IMR-90 (cell line): ENCODE results near the gene CR1L. TPM values are rescaled to one million over a fixed set of nuclear protein-coding genes. Genes with fewer than 3 reads are reported as not detected.
A peak's percentile ranks its signal among the peaks of the same experiment; 100 is the strongest.

ENCODE experiments used
- ATAC-seq: fragments of 200-7000 bp; cut with Tn5 transposase; 2 replicates; pipeline ENCODE4 v1.9.1; 2020; ENCODE audit warnings: low read depth, mild to moderate bottlenecking, moderate library complexity
- BruUV-seq: library from RNA; stranded (reverse); fragments of 400-500 nt; replicated peaks from 2 replicates; lab custom pipeline; 2021; lab: Mats Ljungman, UMichigan
- CTCF ChIA-PET: fragments of 300-600 bp; formaldehyde crosslinking; extraction: SDS; loops from one replicate; lab custom pipeline; 2021; ENCODE audit warnings: antibody characterized with exemption; lab: Yijun Ruan, JAX
- POLR2A ChIA-PET: fragments of 300-600 bp; sonication (Branson Sonifier 250); formaldehyde crosslinking; loops from one replicate; lab custom pipeline; 2022; ENCODE audit warnings: antibody characterized with exemption; ENCODE audit not compliant: unreplicated experiment; lab: Charles Lee
- DNase-seq: peaks from one replicate; pipeline ENCODE4 v3.0.0; 2013
- H2AFZ ChIP-seq: replicated peaks from 2 replicates; pipeline ENCODE3; 2013; ENCODE audit warnings: low read length, mild to moderate bottlenecking; ENCODE audit not compliant: poor library complexity
- H2AK5ac ChIP-seq: 2 replicates; pipeline ENCODE4 v1.6.1; 2013; ENCODE audit warnings: low read depth, low read length, inconsistent platforms
- H2AK9ac ChIP-seq: replicated peaks from 2 replicates; pipeline ENCODE3; 2013; ENCODE audit warnings: mild to moderate bottlenecking, low read depth, low read length, moderate library complexity; ENCODE audit not compliant: poor library complexity
- H2BK120ac ChIP-seq: 2 replicates; pipeline ENCODE4 v1.6.1; 2013; ENCODE audit warnings: low read depth, low read length, inconsistent platforms
- H2BK15ac ChIP-seq: 3 replicates; pipeline ENCODE4 v1.6.1; 2013; ENCODE audit warnings: low read depth, low read length, inconsistent platforms
- H2BK20ac ChIP-seq: 2 replicates; pipeline ENCODE4 v1.6.1; 2013; ENCODE audit warnings: low read depth, mild to moderate bottlenecking, inconsistent platforms, low read length, moderate library complexity
- H2BK5ac ChIP-seq: 2 replicates; pipeline ENCODE4 v1.6.1; 2013; ENCODE audit warnings: mild to moderate bottlenecking, low read depth, low read length, inconsistent platforms; ENCODE audit not compliant: poor library complexity, severe bottlenecking
- H3K14ac ChIP-seq: replicated peaks from 2 replicates; pipeline ENCODE4 v1.6.1; 2013; ENCODE audit warnings: low read depth, low read length, inconsistent platforms
- H3K18ac ChIP-seq: 2 replicates; pipeline ENCODE4 v1.6.1; 2013; ENCODE audit warnings: low read depth, low read length, control low read depth
- H3K23ac ChIP-seq: 2 replicates; pipeline ENCODE4 v1.6.1; 2013; ENCODE audit warnings: low read depth, low read length, inconsistent platforms
- H3K27ac ChIP-seq: 2 replicates; pipeline ENCODE4 v1.5.1; 2013; ENCODE audit warnings: mild to moderate bottlenecking, control low read depth, low read length; ENCODE audit not compliant: insufficient read depth
- H3K27me3 ChIP-seq: 2 replicates; pipeline ENCODE4 v1.6.1; 2013; ENCODE audit warnings: low read length; ENCODE audit not compliant: control insufficient read depth, insufficient read depth
- H3K36me3 ChIP-seq: 2 replicates; pipeline ENCODE4 v1.6.1; 2013; ENCODE audit warnings: low read length, mixed read lengths; ENCODE audit not compliant: control insufficient read depth, insufficient read depth
- H3K4ac ChIP-seq: 2 replicates; pipeline ENCODE4 v1.6.1; 2013; ENCODE audit warnings: low read depth, low read length, inconsistent platforms
- H3K4me1 ChIP-seq: 2 replicates; pipeline ENCODE4 v1.6.1; 2013; ENCODE audit warnings: low read length, mixed read lengths; ENCODE audit not compliant: control insufficient read depth, insufficient read depth
- H3K4me2 ChIP-seq: 2 replicates; pipeline ENCODE4 v1.6.1; 2013; ENCODE audit warnings: low read depth, mild to moderate bottlenecking, control low read depth, low read length, moderate library complexity
- H3K4me3 ChIP-seq: 2 replicates; pipeline ENCODE4 v1.5.1; 2013; ENCODE audit warnings: low read depth, mild to moderate bottlenecking, control low read depth, low read length, moderate library complexity; ENCODE audit not compliant: insufficient read depth
- H3K56ac ChIP-seq: 2 replicates; pipeline ENCODE4 v1.6.1; 2013; ENCODE audit warnings: low read length, inconsistent platforms; ENCODE audit not compliant: insufficient read depth; ENCODE audit errors: extremely low read depth
- H3K79me1 ChIP-seq, 2 experiments: 2 replicates each; pipeline ENCODE4 v1.6.1; 2013; ENCODE audit warnings: low read length in 2 of 2, inconsistent platforms in 1 of 2, low read depth in 1 of 2
- H3K9ac ChIP-seq: 2 replicates; pipeline ENCODE4 v1.6.1; 2013; ENCODE audit warnings: low read depth, low read length, control low read depth
- H3K9me1 ChIP-seq: 2 replicates; pipeline ENCODE4 v1.6.1; 2013; ENCODE audit warnings: low read length, inconsistent platforms; ENCODE audit not compliant: insufficient read depth
- H3K9me3 ChIP-seq: 2 replicates; pipeline ENCODE4 v1.6.1; 2013; ENCODE audit warnings: low read length; ENCODE audit not compliant: control insufficient read depth, insufficient read depth
- H4K20me1 ChIP-seq: 2 replicates; pipeline ENCODE4 v1.6.1; 2013; ENCODE audit warnings: low read length, inconsistent platforms; ENCODE audit not compliant: insufficient read depth
- H4K5ac ChIP-seq: 2 replicates; pipeline ENCODE4 v1.6.1; 2013; ENCODE audit warnings: mild to moderate bottlenecking, low read depth, low read length, control low read depth
- H4K8ac ChIP-seq, 2 experiments: 2 replicates each; pipeline ENCODE4 v1.6.1; 2013; ENCODE audit warnings: low read depth in 2 of 2, low read length in 2 of 2, control low read depth in 1 of 2, inconsistent platforms in 1 of 2
- H4K91ac ChIP-seq: 2 replicates; pipeline ENCODE4 v1.6.1; 2013; ENCODE audit warnings: low read depth, low read length, inconsistent platforms; ENCODE audit not compliant: insufficient read depth
- RAD21 ChIP-seq: IDR thresholded peaks from 2 replicates; pipeline ENCODE4 v1.6.1; 2012; ENCODE audit warnings: low read length, improper control_type of control experiment
- SMC3 ChIP-seq: fragments of 150-350 bp; IDR thresholded peaks from 2 replicates; pipeline ENCODE4 v1.6.1; 2016; ENCODE audit warnings: low read depth, mild to moderate bottlenecking, antibody characterized with exemption, low read length, moderate library complexity
- WGBS, 2 experiments: methylation state at CpG; one replicate each; pipeline versions ENCODE4 v1.1.5 to v1.1.7; 2013; ENCODE audit warnings: missing lambda C conversion rate in 2 of 2; ENCODE audit not compliant: insufficient read length in 1 of 2; ENCODE audit errors: extremely low coverage in 2 of 2; 5-methylcytosine and 5-hydroxymethylcytosine counted together
- dilution Hi-C: fragments of 300-500 bp; cut with HindIII; formaldehyde crosslinking; loops from one replicate; pipeline ENCODE4 v1.14.3; 2018; ENCODE audit warnings: low sequenced_read_pairs; ENCODE audit not compliant: unreplicated experiment
- in situ Hi-C: fragments of 300-500 bp; cut with MboI; formaldehyde crosslinking; loops from 3 replicates; pipeline ENCODE4 v1.14.3; 2019; ENCODE audit warnings: low sequenced_read_pairs, inconsistent platforms, mixed read lengths
- intact Hi-C: fragments of 100-400 bp; cut with micrococcal nuclease; formaldehyde crosslinking; loops from 2 replicates; pipeline ENCODE4 v1.10.0; 2022
- polyA plus RNA-seq, 3 experiments: library from polyadenylated mRNA; depleted of rRNA; stranded (reverse); fragments of >200 nt; gene quantifications; 2 replicates each; pipeline ENCODE4 v1.2.3, GENCODE V29; 2012; ENCODE audit warnings: low replicate concordance in 1 of 3
- total RNA-seq: library from RNA; depleted of rRNA; stranded (reverse); fragments of >200 nt; gene quantifications from 2 replicates; pipeline ENCODE4 v1.2.3, GENCODE V29; 2012
- TF ChIP-seq, protein P1 (sequence below): conservative IDR thresholded peaks from 2 replicates; pipeline ENCODE4 v1.5.1; 2012; ENCODE audit warnings: mild to moderate bottlenecking, low read depth, low read length, improper control_type of control experiment

CR1L gene
- total and polyA plus RNA-seq, 2 of the 4 experiments (the other 2 are of a cell fraction): not detected

DNA sequence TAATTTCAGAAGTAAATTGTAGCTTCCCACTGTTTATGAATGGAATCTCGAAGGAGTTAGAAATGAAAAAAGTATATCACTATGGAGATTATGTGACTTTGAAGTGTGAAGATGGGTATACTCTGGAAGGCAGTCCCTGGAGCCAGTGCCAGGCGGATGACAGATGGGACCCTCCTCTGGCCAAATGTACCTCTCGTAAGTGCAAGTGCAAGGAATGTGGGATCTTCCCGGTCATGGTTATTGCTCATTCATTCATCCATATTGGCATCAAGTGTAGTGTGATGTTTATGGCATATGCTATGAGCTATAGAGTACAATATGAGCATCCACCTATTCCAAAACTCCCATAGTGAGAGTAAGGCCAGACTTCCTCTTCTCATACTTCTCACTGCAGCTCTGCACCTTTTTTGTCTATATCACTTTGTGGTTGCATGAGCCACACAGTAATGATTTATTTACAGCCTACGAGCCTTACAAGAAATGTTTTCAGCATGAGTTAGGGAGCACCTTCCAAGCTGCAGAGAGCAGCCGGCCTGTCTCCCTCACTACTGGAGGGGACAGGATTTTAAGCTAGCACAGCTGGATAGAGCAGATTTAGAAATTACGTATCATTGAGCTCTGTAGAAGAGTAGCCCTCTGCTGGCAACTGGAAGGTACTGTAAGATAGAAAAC, 24.9 kb upstream of the CR1L start:
- intact Hi-C loops: no loop called here
- Histone ChIP-seq H4K5ac (no peak overlapping the region), H2AFZ (no peak overlapping the region), H3K9me3 (no peaks in the 10 kb centered on the region), H4K91ac (no peak overlapping the region), H2AK9ac (no peak overlapping the region), H3K14ac (no peak overlapping the region), H3K9me1 (no peaks in the 10 kb centered on the region), H4K8ac (no peak overlapping the region), H3K18ac (no peak overlapping the region), H3K4me2 (no peak overlapping the region), H3K79me1 (no peaks in the 10 kb centered on the region), H3K36me3 (no peaks in the 10 kb centered on the region), H3K56ac (no peak overlapping the region), H2BK5ac (no peak overlapping the region), H3K27ac (no peak overlapping the region), H3K23ac (no peak overlapping the region), H2AK5ac (no peak overlapping the region), H3K4ac (no peak overlapping the region), H2BK20ac (no peak overlapping the region), H3K27me3 (no peaks in the 10 kb centered on the region), H4K20me1 (no peaks in the 10 kb centered on the region), H3K9ac (no peak overlapping the region), H3K4me1 (no peaks in the 10 kb centered on the region), H2BK120ac (no peak overlapping the region), H2BK15ac (no peak overlapping the region), H3K4me3 (no peak overlapping the region)
- WGBS, 2 experiments: no CpG with 5 or more reads among the region's 7 CpGs
- CTCF ChIA-PET: interaction anchor here (0.7 to 1.7 kb wide), 8 partner anchors 9 to 1576 kb away, joined by 3 to 8 read pairs (median 4); no protein-coding TSS in a partner anchor
- in situ Hi-C loops: no loop called here
- dilution Hi-C loops: no loop called here
- no TSS peak for BruUV-seq
- TF ChIP-seq, protein P1, sequence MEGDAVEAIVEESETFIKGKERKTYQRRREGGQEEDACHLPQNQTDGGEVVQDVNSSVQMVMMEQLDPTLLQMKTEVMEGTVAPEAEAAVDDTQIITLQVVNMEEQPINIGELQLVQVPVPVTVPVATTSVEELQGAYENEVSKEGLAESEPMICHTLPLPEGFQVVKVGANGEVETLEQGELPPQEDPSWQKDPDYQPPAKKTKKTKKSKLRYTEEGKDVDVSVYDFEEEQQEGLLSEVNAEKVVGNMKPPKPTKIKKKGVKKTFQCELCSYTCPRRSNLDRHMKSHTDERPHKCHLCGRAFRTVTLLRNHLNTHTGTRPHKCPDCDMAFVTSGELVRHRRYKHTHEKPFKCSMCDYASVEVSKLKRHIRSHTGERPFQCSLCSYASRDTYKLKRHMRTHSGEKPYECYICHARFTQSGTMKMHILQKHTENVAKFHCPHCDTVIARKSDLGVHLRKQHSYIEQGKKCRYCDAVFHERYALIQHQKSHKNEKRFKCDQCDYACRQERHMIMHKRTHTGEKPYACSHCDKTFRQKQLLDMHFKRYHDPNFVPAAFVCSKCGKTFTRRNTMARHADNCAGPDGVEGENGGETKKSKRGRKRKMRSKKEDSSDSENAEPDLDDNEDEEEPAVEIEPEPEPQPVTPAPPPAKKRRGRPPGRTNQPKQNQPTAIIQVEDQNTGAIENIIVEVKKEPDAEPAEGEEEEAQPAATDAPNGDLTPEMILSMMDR: peak; percentile 62
- peak; percentile 29 for TF ChIP-seq RAD21
- TF ChIP-seq SMC3: no peak
- peak; percentile 51 for DNase-seq
- peak; percentile 99 for ATAC-seq
- POLR2A ChIA-PET: no interaction called here
